ENCODE measurements around the gene RPS6KA2. TPM values are rescaled to one million over a fixed set of nuclear protein-coding genes. Genes with fewer than 3 reads are reported as not detected.

Gene RPS6KA2
- total RNA-seq, 1 experiment from 2014 or later, result 4.1 TPM

DNA sequence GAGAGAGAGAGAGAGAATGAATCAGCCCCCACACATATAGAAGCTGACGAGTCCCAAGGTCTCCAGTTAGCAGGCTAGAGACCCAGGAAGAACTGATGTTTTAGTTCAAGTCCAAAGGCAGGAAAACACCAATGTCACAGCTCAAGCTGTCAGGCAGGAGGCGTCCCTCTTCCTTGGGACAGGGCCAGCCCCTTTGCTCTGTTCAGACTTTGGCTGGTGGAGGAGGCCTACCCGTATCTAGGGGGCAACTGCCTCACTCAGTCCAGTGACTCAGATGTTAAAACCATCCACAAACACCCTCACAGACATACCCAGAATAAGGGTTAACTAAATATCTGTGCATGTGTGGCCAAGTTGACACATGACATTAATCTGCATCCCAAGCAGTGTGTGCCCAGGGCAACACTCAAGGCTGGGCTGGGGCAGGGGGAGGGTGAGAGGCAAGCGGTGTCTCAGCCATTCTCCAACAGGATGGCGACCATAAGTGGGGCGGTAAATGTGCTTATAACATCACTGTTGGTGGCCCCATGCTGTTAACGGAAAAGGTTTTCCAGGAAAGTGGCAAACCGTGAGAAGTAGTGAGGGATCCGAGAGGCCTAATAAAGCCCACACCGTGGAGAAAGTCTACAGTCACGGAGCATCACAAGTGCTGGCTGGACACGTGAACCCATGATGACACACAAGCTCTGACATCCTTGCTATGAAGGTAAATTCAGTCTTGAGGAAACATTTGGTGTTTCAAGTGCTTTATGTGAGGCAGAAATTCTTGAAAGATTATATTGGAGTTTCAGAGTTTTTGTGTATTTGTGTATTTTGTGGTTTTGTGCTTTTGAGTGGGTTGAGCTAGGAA lies 68.7 kb downstream of the RPS6KA2 start:
- in situ Hi-C loops (cut with HindIII; ENCODE audit: low pct_unique_long_range_greater_than_20kb, low sequenced_read_pairs), result no loop called here
- TF ChIP-seq, protein P1, sequence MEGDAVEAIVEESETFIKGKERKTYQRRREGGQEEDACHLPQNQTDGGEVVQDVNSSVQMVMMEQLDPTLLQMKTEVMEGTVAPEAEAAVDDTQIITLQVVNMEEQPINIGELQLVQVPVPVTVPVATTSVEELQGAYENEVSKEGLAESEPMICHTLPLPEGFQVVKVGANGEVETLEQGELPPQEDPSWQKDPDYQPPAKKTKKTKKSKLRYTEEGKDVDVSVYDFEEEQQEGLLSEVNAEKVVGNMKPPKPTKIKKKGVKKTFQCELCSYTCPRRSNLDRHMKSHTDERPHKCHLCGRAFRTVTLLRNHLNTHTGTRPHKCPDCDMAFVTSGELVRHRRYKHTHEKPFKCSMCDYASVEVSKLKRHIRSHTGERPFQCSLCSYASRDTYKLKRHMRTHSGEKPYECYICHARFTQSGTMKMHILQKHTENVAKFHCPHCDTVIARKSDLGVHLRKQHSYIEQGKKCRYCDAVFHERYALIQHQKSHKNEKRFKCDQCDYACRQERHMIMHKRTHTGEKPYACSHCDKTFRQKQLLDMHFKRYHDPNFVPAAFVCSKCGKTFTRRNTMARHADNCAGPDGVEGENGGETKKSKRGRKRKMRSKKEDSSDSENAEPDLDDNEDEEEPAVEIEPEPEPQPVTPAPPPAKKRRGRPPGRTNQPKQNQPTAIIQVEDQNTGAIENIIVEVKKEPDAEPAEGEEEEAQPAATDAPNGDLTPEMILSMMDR (IDR thresholded peaks at IDR 0.05), result no peak
- TF ChIP-seq, protein P2, sequence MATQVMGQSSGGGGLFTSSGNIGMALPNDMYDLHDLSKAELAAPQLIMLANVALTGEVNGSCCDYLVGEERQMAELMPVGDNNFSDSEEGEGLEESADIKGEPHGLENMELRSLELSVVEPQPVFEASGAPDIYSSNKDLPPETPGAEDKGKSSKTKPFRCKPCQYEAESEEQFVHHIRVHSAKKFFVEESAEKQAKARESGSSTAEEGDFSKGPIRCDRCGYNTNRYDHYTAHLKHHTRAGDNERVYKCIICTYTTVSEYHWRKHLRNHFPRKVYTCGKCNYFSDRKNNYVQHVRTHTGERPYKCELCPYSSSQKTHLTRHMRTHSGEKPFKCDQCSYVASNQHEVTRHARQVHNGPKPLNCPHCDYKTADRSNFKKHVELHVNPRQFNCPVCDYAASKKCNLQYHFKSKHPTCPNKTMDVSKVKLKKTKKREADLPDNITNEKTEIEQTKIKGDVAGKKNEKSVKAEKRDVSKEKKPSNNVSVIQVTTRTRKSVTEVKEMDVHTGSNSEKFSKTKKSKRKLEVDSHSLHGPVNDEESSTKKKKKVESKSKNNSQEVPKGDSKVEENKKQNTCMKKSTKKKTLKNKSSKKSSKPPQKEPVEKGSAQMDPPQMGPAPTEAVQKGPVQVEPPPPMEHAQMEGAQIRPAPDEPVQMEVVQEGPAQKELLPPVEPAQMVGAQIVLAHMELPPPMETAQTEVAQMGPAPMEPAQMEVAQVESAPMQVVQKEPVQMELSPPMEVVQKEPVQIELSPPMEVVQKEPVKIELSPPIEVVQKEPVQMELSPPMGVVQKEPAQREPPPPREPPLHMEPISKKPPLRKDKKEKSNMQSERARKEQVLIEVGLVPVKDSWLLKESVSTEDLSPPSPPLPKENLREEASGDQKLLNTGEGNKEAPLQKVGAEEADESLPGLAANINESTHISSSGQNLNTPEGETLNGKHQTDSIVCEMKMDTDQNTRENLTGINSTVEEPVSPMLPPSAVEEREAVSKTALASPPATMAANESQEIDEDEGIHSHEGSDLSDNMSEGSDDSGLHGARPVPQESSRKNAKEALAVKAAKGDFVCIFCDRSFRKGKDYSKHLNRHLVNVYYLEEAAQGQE (IDR thresholded peaks at IDR 0.05; ENCODE audit: insufficient read depth in 1 of 2, low read depth in 2 of 2, low read length in 1 of 2), result no peak
- TF ChIP-seq TCF7L2 (IDR thresholded peaks at IDR 0.05; ENCODE audit: low read depth, low read length) (no peak), POLR2AphosphoS5 (IDR thresholded peaks at IDR 0.05; ENCODE audit: low read depth, low read length) (no peak), SIN3A (IDR thresholded peaks at IDR 0.05; ENCODE audit: borderline replicate concordance, insufficient read depth, low read depth, low read length) (no peak)
- ChIA-PET POLR2A (no interaction called here), CTCF (no interaction called here)
- no peak overlapping the region for H3K4me3 ChIP-seq (ENCODE audit: low read depth in 2 of 2, low read length in 2 of 2)
- H3K27me3 ChIP-seq (ENCODE audit: control insufficient read depth, insufficient read depth, low read length), result no peaks in the 10 kb centered on the region
- H3K4me1 ChIP-seq (ENCODE audit: control insufficient read depth, insufficient read depth, low read length), result no peaks in the 10 kb centered on the region
- DNase-seq (ENCODE audit: low read depth, low spot score) (no peak), ATAC-seq (no peak)
- intact Hi-C loops (cut with micrococcal nuclease; ENCODE audit: unreplicated experiment), result no loop called here
- H3K27ac ChIP-seq (ENCODE audit: low read length), result no peak overlapping the region
- no peaks in the 10 kb centered on the region; the same call in 1 of the 2 replicates for H3K9me3 ChIP-seq (ENCODE audit: control insufficient read depth, insufficient read depth, low read depth, low read length)
- H3K36me3 ChIP-seq (ENCODE audit: control insufficient read depth, insufficient read depth, low read length), result no peaks in the 10 kb centered on the region
- no TSS peak for BruUV-seq (replicated peaks)

DNA sequence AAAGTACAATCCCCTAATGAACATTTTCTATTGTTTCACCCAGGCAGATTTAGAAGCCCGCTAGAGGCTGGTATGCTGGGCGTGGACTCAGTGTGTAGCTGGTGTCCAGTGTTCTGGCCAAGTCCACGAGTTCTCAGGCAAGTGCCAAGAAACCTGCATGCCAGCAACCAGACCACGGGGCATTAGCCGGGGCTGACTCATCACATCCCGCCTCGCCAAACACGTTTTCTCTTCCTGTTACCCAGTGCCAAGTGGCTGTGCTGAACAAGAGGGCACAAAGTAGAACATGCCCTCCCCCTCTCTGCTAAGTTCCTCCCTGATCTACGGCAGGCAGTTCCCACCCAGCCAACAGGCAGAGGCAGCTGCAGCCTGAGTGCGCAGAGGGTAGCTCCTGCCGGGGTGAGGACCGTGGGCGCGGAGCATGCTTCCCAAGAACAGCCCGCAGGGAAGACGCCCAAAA lies 70.2 kb downstream of the RPS6KA2 start:
- CTCF ChIA-PET, result no interaction called here
- Histone ChIP-seq H3K27me3 (ENCODE audit: control insufficient read depth, insufficient read depth, low read length) (no peaks in the 10 kb centered on the region), H3K27ac (ENCODE audit: low read length) (no peak overlapping the region), H3K4me1 (ENCODE audit: control insufficient read depth, insufficient read depth, low read length) (no peaks in the 10 kb centered on the region), H3K36me3 (ENCODE audit: control insufficient read depth, insufficient read depth, low read length) (no peaks in the 10 kb centered on the region), H3K4me3 (ENCODE audit: low read depth in 2 of 2, low read length in 2 of 2) (no peak overlapping the region), H3K9me3 (ENCODE audit: control insufficient read depth, insufficient read depth, low read depth, low read length) (no peaks in the 10 kb centered on the region; the same call in 1 of the 2 replicates)
- POLR2A ChIA-PET, result no interaction called here
- in situ Hi-C loops (cut with HindIII; ENCODE audit: low pct_unique_long_range_greater_than_20kb, low sequenced_read_pairs) (no loop called here), intact Hi-C loops (cut with micrococcal nuclease; ENCODE audit: unreplicated experiment) (no loop called here)
- no TSS peak for BruUV-seq (replicated peaks)
- DNase-seq (ENCODE audit: low read depth, low spot score), result peak; percentile 28
- TF ChIP-seq, protein P1 (IDR thresholded peaks at IDR 0.05), result no peak
- TF ChIP-seq SIN3A (IDR thresholded peaks at IDR 0.05; ENCODE audit: borderline replicate concordance, insufficient read depth, low read depth, low read length) (no peak), POLR2AphosphoS5 (IDR thresholded peaks at IDR 0.05; ENCODE audit: low read depth, low read length) (no peak), TCF7L2 (IDR thresholded peaks at IDR 0.05; ENCODE audit: low read depth, low read length) (no peak)
- TF ChIP-seq, protein P2 (IDR thresholded peaks at IDR 0.05; ENCODE audit: insufficient read depth in 1 of 2, low read depth in 2 of 2, low read length in 1 of 2), result no peak
- ATAC-seq, result peak; percentile 84

Data from Panc1 (cell line).